ENCODE results near the gene LGR4. TPM values are rescaled to one million over a fixed set of nuclear protein-coding genes. Genes with fewer than 3 reads are reported as not detected.

Gene LGR4
- total and polyA plus RNA-seq, 10 of the 15 experiments (the other 5 are each of a cell fraction or from before 2014, with no cell fraction given): under 0.01 to 0.64 (median 0.04) TPM; not detected in 5

DNA sequence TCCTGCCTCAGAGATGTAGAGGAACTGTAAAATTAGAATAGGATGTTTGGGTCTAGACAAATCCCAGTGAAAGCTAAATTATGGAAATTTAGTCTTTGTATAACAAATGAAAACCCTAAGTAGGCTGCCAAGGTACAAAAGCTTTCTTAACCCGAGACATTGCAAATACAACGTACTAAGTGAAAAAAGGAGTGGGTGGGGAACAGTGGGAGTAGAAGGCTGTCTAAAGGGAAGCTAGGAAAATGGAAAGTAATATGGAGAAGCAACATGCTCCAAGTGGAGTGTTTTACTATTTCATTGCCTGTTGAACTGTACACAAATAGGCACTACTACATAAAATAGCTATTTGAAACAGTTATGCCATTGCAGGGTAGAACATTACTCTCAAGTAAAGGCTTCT is 40.8 kb upstream of the LGR4 start:
- H3K4me3 ChIP-seq: no peak overlapping the region
- no peak overlapping the region for H3K27ac ChIP-seq (ENCODE audit: control insufficient read depth, insufficient read depth)
- H3K79me2 ChIP-seq (ENCODE audit: control insufficient read depth, insufficient read depth, low read length): no peaks in the 10 kb centered on the region
- H3K36me3 ChIP-seq (ENCODE audit: control insufficient read depth in 2 of 2, insufficient read depth in 2 of 2, low read length in 1 of 2): no peaks in the 10 kb centered on the region
- H3K9me3 ChIP-seq (replicated peaks; ENCODE audit: control insufficient read depth, insufficient read depth, low read length): no peaks in the 10 kb centered on the region
- ChIA-PET SMC1A (ENCODE audit: uncharacterized antibody, unreplicated experiment) (interaction anchor here (0.9 to 1.7 kb wide), 2 partner anchors 18 to 28 kb away, joined by 3 to 7 read pairs; no protein-coding TSS in a partner anchor), RAD21 (ENCODE audit: unreplicated experiment) (no interaction called here), POLR2A (no interaction called here), CTCF (interaction anchor here (0.6 to 1.3 kb wide), 2 partner anchors 14 to 330 kb away, joined by 3 read pairs; no protein-coding TSS in a partner anchor)
- no TSS peak for BruUV-seq (replicated peaks)
- H3K27me3 ChIP-seq (replicated peaks in 1 of 2; ENCODE audit: control insufficient read depth in 2 of 2, insufficient read depth in 2 of 2, low read length in 1 of 2): no peaks in the 10 kb centered on the region; a peak in 1 of 4 replicates
- DNase-seq (ENCODE audit: low read depth, low spot score) (no peak), ATAC-seq (no peak), FAIRE-seq (no peak)
- no peaks in the 10 kb centered on the region for H4K20me1 ChIP-seq (ENCODE audit: control insufficient read depth, insufficient read depth)
- intact Hi-C loops (cut with micrococcal nuclease; ENCODE audit: unreplicated experiment): no loop called here
- TF ChIP-seq ZNF207 (IDR thresholded peaks at IDR 0.05; ENCODE audit: borderline replicate concordance) (no peak), GABPA (IDR thresholded peaks at IDR 0.05; ENCODE audit: low read depth) (no peak), ZBED1 (IDR thresholded peaks at IDR 0.05; ENCODE audit: borderline replicate concordance) (no peak), POLR2AphosphoS5 (IDR thresholded peaks at IDR 0.05; ENCODE audit: low read length) (no peak), NFIC (IDR thresholded peaks at IDR 0.05; ENCODE audit: low read depth, low read length) (no peak), MYB (IDR thresholded peaks at IDR 0.05; ENCODE audit: borderline replicate concordance, low read depth, low read length) (no peak), CBFB (IDR thresholded peaks at IDR 0.05; ENCODE audit: low read depth) (no peak), IRF4 (IDR thresholded peaks at IDR 0.05; ENCODE audit: low read depth, low read length) (no peak), TARDBP (IDR thresholded peaks at IDR 0.05; ENCODE audit: borderline replicate concordance) (no peak), NRF1 (conservative IDR thresholded peaks at IDR 0.05; ENCODE audit: low read depth, low read length) (no peak), HDGF (IDR thresholded peaks at IDR 0.05) (no peak), ZBTB4 (CRISPR knock-in tag; IDR thresholded peaks at IDR 0.05) (no peak)
- TF ChIP-seq, protein P1, sequence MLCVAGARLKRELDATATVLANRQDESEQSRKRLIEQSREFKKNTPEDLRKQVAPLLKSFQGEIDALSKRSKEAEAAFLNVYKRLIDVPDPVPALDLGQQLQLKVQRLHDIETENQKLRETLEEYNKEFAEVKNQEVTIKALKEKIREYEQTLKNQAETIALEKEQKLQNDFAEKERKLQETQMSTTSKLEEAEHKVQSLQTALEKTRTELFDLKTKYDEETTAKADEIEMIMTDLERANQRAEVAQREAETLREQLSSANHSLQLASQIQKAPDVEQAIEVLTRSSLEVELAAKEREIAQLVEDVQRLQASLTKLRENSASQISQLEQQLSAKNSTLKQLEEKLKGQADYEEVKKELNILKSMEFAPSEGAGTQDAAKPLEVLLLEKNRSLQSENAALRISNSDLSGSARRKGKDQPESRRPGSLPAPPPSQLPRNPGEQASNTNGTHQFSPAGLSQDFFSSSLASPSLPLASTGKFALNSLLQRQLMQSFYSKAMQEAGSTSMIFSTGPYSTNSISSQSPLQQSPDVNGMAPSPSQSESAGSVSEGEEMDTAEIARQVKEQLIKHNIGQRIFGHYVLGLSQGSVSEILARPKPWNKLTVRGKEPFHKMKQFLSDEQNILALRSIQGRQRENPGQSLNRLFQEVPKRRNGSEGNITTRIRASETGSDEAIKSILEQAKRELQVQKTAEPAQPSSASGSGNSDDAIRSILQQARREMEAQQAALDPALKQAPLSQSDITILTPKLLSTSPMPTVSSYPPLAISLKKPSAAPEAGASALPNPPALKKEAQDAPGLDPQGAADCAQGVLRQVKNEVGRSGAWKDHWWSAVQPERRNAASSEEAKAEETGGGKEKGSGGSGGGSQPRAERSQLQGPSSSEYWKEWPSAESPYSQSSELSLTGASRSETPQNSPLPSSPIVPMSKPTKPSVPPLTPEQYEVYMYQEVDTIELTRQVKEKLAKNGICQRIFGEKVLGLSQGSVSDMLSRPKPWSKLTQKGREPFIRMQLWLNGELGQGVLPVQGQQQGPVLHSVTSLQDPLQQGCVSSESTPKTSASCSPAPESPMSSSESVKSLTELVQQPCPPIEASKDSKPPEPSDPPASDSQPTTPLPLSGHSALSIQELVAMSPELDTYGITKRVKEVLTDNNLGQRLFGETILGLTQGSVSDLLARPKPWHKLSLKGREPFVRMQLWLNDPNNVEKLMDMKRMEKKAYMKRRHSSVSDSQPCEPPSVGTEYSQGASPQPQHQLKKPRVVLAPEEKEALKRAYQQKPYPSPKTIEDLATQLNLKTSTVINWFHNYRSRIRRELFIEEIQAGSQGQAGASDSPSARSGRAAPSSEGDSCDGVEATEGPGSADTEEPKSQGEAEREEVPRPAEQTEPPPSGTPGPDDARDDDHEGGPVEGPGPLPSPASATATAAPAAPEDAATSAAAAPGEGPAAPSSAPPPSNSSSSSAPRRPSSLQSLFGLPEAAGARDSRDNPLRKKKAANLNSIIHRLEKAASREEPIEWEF (IDR thresholded peaks at IDR 0.05; ENCODE audit: insufficient replicate concordance, low read depth, low read length): no peak
- TF ChIP-seq, protein P2, sequence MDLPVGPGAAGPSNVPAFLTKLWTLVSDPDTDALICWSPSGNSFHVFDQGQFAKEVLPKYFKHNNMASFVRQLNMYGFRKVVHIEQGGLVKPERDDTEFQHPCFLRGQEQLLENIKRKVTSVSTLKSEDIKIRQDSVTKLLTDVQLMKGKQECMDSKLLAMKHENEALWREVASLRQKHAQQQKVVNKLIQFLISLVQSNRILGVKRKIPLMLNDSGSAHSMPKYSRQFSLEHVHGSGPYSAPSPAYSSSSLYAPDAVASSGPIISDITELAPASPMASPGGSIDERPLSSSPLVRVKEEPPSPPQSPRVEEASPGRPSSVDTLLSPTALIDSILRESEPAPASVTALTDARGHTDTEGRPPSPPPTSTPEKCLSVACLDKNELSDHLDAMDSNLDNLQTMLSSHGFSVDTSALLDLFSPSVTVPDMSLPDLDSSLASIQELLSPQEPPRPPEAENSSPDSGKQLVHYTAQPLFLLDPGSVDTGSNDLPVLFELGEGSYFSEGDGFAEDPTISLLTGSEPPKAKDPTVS (IDR thresholded peaks at IDR 0.05; ENCODE audit: low read depth, low read length): no peak
- WGBS (ENCODE audit: insufficient coverage, insufficient replicate concordance, low lambda C conversion rate, missing lambda C conversion rate): 83% methylated on average over 2 of the region's 2 CpGs
- H3K4me1 ChIP-seq (ENCODE audit: control insufficient read depth, insufficient read depth, low read length): no peaks in the 10 kb centered on the region
- H3K9ac ChIP-seq (ENCODE audit: control insufficient read depth, insufficient read depth, low read length): no peak overlapping the region
- no peak overlapping the region for H3K4me2 ChIP-seq (ENCODE audit: control insufficient read depth, insufficient read depth)
- in situ Hi-C loops (cut with MboI): no loop called here
- H2AFZ ChIP-seq (ENCODE audit: control insufficient read depth, low read depth, low read length): no peak overlapping the region

Measured in GM12878 (cell line).